Astrocyte (in vitro differentiated cells and primary cell): ENCODE data around the gene RHO. TPM values are rescaled to one million over a fixed set of nuclear protein-coding genes. Genes with fewer than 3 reads are reported as not detected.
"Not testable (repeated sequence)": the region's sequence is repeated elsewhere in the genome, so short reads cannot be mapped to it uniquely, and the experiment has no call there.

Source experiments
- DNase-seq: peaks from one replicate; pipeline ENCODE4 v3.0.0-alpha.2; 2010; ENCODE audit warnings: low read depth
- FAIRE-seq: peaks from 2 replicates; lab custom pipeline; 2011; peaks lifted over from hg19 to GRCh38; lab: Jason Lieb, UNC
- H2AFZ ChIP-seq: 2 replicates; pipeline ENCODE4 v1.6.0; 2012; ENCODE audit warnings: low read depth, low read length, inconsistent platforms
- H3K27ac ChIP-seq: 2 replicates; pipeline ENCODE4 v1.5.1; 2011; ENCODE audit warnings: low read depth, low read length, inconsistent platforms
- H3K27me3 ChIP-seq: 2 replicates; pipeline ENCODE4 v1.6.0; 2011; ENCODE audit warnings: low read length, inconsistent platforms; ENCODE audit not compliant: insufficient read depth
- H3K36me3 ChIP-seq: 2 replicates; pipeline ENCODE4 v1.5.1; 2011; ENCODE audit warnings: low read length, inconsistent platforms; ENCODE audit not compliant: insufficient read depth
- H3K4me1 ChIP-seq: 2 replicates; pipeline ENCODE4 v1.5.1; 2011; ENCODE audit warnings: low read length, inconsistent platforms; ENCODE audit not compliant: insufficient read depth
- H3K4me2 ChIP-seq: 2 replicates; pipeline ENCODE4 v1.6.0; 2012; ENCODE audit warnings: low read length, inconsistent platforms
- H3K4me3 ChIP-seq: 2 replicates; pipeline ENCODE4 v1.5.1; 2011; ENCODE audit warnings: low read depth, mild to moderate bottlenecking, low read length, inconsistent platforms; ENCODE audit not compliant: insufficient read depth
- H3K79me2 ChIP-seq: 2 replicates; pipeline ENCODE4 v1.6.0; 2012; ENCODE audit warnings: mild to moderate bottlenecking, low read length, inconsistent platforms; ENCODE audit not compliant: insufficient read depth
- H3K9ac ChIP-seq: 2 replicates; pipeline ENCODE4 v1.6.0; 2012; ENCODE audit warnings: mild to moderate bottlenecking, low read length, inconsistent platforms
- H3K9me3 ChIP-seq: 2 replicates; pipeline ENCODE4 v1.5.1; 2012; ENCODE audit warnings: low read depth, mild to moderate bottlenecking, low read length, inconsistent platforms; ENCODE audit not compliant: insufficient read depth
- H4K20me1 ChIP-seq: 2 replicates; pipeline ENCODE4 v1.6.0; 2012; ENCODE audit warnings: low read length, inconsistent platforms; ENCODE audit not compliant: insufficient read depth
- H3K27ac Mint-ChIP-seq: one replicate; pipeline ENCODE4 v1.8.0; 2021; ENCODE audit warnings: mild to moderate bottlenecking, mixed read lengths; ENCODE audit not compliant: unreplicated experiment
- H3K27me3 Mint-ChIP-seq: one replicate; pipeline ENCODE4 v1.8.0; 2021; ENCODE audit warnings: low read depth, mixed read lengths; ENCODE audit not compliant: unreplicated experiment
- H3K36me3 Mint-ChIP-seq: one replicate; pipeline ENCODE4 v1.8.0; 2021; ENCODE audit warnings: low read depth, mixed read lengths; ENCODE audit not compliant: unreplicated experiment
- H3K4me1 Mint-ChIP-seq: one replicate; pipeline ENCODE4 v1.8.0; 2021; ENCODE audit warnings: low read depth, mixed read lengths; ENCODE audit not compliant: unreplicated experiment
- H3K4me3 Mint-ChIP-seq: one replicate; pipeline ENCODE4 v1.8.0; 2021; ENCODE audit warnings: mild to moderate bottlenecking, moderate library complexity, mixed read lengths; ENCODE audit not compliant: unreplicated experiment
- H3K9me3 Mint-ChIP-seq: one replicate; pipeline ENCODE4 v1.8.0; 2021; ENCODE audit warnings: mild to moderate bottlenecking, mixed read lengths; ENCODE audit not compliant: unreplicated experiment
- CTCF ChIP-seq: IDR thresholded peaks from 2 replicates; pipeline ENCODE4 v1.5.1; 2011; ENCODE audit warnings: low read depth, mild to moderate bottlenecking, inconsistent platforms, low read length, moderate library complexity; ENCODE audit not compliant: insufficient read depth
- EZH2 ChIP-seq: IDR thresholded peaks from 2 replicates; pipeline ENCODE4 v1.6.1; 2012; ENCODE audit warnings: mild to moderate bottlenecking, low read length, inconsistent platforms; ENCODE audit not compliant: insufficient read depth
- total RNA-seq: library from RNA; stranded (reverse); gene quantifications from 2 replicates; pipeline ENCODE4 v1.2.1, GENCODE V29; 2021

The RHO gene
- total RNA-seq, 1 donor from 2014 or later: not detected

- Histone ChIP-seq H3K9ac (peak overlapping the region; percentile 67), H2AFZ (peak overlapping the region; percentile 26), H4K20me1 (no peaks in the 10 kb centered on the region), H3K4me1 (peaks cover 33% of the 10 kb centered on the region), H3K4me3 (no peak overlapping the region), H3K9me3 (no peaks in the 10 kb centered on the region), H3K79me2 (no peaks in the 10 kb centered on the region), H3K27me3 (no peaks in the 10 kb centered on the region), H3K36me3 (no peaks in the 10 kb centered on the region), H3K4me2 (peak overlapping the region; percentile 17), H3K27ac (peak overlapping the region; percentile 64)
- H3K27me3 Mint-ChIP-seq: no peaks in the 10 kb centered on the region
- peaks cover 10% of the 10 kb centered on the region for H3K36me3 Mint-ChIP-seq
- DNase-seq (peak; percentile 89), FAIRE-seq (no peak)
- H3K4me3 Mint-ChIP-seq: no peak overlapping the region
- peak; percentile 96 for TF ChIP-seq CTCF
- TF ChIP-seq EZH2: no peak
- H3K27ac Mint-ChIP-seq: peak overlapping the region; percentile 86
- H3K4me1 Mint-ChIP-seq: peaks cover 42% of the 10 kb centered on the region
- H3K9me3 Mint-ChIP-seq: no peaks in the 10 kb centered on the region
Observed at GRCh38 chr3:129490273-129490675, 38.2 kb upstream of the RHO start.

DNA sequence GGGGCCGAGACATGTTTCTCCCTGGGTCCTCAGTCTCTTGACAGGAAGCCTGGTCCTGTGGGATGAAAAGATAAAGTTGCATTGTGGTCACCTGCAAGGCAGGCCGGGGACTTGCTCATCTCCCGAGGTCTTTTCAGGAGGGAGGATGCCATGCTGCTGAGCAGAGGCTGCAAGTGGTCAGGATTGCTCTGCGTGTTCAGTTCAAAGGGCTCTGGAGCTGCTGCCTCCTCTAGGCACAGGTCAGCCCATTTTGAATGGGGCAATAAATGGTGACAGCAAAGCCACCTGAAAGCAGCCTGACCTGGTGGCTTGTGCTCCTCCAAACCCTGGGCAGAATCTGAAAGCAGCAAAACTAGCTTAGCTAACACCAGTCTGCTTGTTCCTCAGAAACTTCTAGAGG is 37.4 kb upstream of the RHO start:
- not testable (repeated sequence) for H3K27me3 Mint-ChIP-seq, H2AFZ ChIP-seq, DNase-seq, H3K27me3 ChIP-seq, H4K20me1 ChIP-seq, H3K27ac ChIP-seq, H3K4me3 ChIP-seq, H3K4me2 ChIP-seq, H3K9me3 Mint-ChIP-seq, FAIRE-seq, H3K36me3 ChIP-seq, H3K4me3 Mint-ChIP-seq, H3K9me3 ChIP-seq, H3K79me2 ChIP-seq
- Mint-ChIP-seq H3K36me3 (peaks cover 10% of the 10 kb centered on the region), H3K4me1 (peaks cover 39% of the 10 kb centered on the region), H3K27ac (peak overlapping the region; percentile 86)
- H3K9ac ChIP-seq: peak overlapping the region; percentile 67
- H3K4me1 ChIP-seq: peaks cover 31% of the 10 kb centered on the region

- Histone ChIP-seq H3K36me3 (no peaks in the 10 kb centered on the region), H3K9ac (no peak overlapping the region), H3K27ac (no peak overlapping the region), H3K4me3 (no peak overlapping the region), H3K79me2 (no peaks in the 10 kb centered on the region), H3K4me1 (peaks cover 25% of the 10 kb centered on the region), H4K20me1 (no peaks in the 10 kb centered on the region), H3K27me3 (no peaks in the 10 kb centered on the region), H3K4me2 (no peak overlapping the region), H2AFZ (no peak overlapping the region), H3K9me3 (no peaks in the 10 kb centered on the region)
- Mint-ChIP-seq H3K36me3 (peaks cover 10% of the 10 kb centered on the region), H3K27me3 (no peaks in the 10 kb centered on the region), H3K9me3 (no peaks in the 10 kb centered on the region), H3K4me1 (peaks cover 34% of the 10 kb centered on the region), H3K27ac (no peak overlapping the region), H3K4me3 (no peak overlapping the region)
- TF ChIP-seq CTCF: no peak
- TF ChIP-seq EZH2: no peak
- no peak for DNase-seq
- no peak for FAIRE-seq
Observed at GRCh38 chr3:129491794-129492193, 36.6 kb upstream of the RHO start.
